HCT116 (cell line): Measurements from ENCODE around the gene SLC6A19. TPM values are rescaled to one million over a fixed set of nuclear protein-coding genes. Genes with fewer than 3 reads are reported as not detected.

Experiments used
- ATAC-seq: fragments of 200-7000 bp; cut with Tn5 transposase; 2 replicates; pipeline ENCODE4 v1.9.1; 2020; ENCODE audit warnings: mild to moderate bottlenecking, moderate library complexity
- BruUV-seq: library from RNA; stranded (reverse); fragments of 400-500 nt; replicated peaks from 2 replicates; lab custom pipeline; 2021; lab: Mats Ljungman, UMichigan
- CTCF ChIA-PET: fragments of 300-600 bp; sonication (Branson Sonifier 250); formaldehyde crosslinking; loops from one replicate; lab custom pipeline; 2021; ENCODE audit warnings: antibody characterized with exemption; lab: Charles Lee
- POLR2A ChIA-PET: fragments of 300-600, 350-600 bp; sonication (Branson Sonifier 250); formaldehyde crosslinking; loops from one replicate; lab custom pipeline; 2021; ENCODE audit warnings: antibody characterized with exemption; lab: Charles Lee
- RAD21 ChIA-PET, 2 experiments: fragments of 300-600 bp; sonication (Branson Sonifier 250); formaldehyde crosslinking; loops; one replicate each; lab custom pipeline; 2023; ENCODE audit warnings: low total read pairs in 2 of 2; ENCODE audit not compliant: uncharacterized antibody in 2 of 2, unreplicated experiment in 2 of 2, low non-redundant PET in 1 of 2; lab: Charles Lee
- DNase-seq: peaks from one replicate; pipeline ENCODE4 v3.0.0-alpha.2; 2010; ENCODE audit warnings: low read depth, low spot score
- H2AFZ ChIP-seq: fragments of 200-600 bp; shearing (Covaris generic), sonication (generic); 2 replicates; pipeline ENCODE4 v1.6.1; 2017; ENCODE audit warnings: low read depth, mixed run types, mixed read lengths, antibody characterized with exemption, low read length; ENCODE audit not compliant: poor library complexity, severe bottlenecking
- H3K27ac ChIP-seq: 2 replicates; pipeline ENCODE4 v1.5.1; 2012; ENCODE audit warnings: low read depth, low read length
- H3K27me3 ChIP-seq: fragments of 200-600 bp; sonication (generic); 2 replicates; pipeline ENCODE4 v1.6.1; 2016; ENCODE audit warnings: mixed run types, low read length, mixed read lengths; ENCODE audit not compliant: insufficient read depth
- H3K36me3 ChIP-seq, 2 experiments: fragments of 200-500 bp in 1 of 2; fragments of 200-600 bp in 1 of 2; sonication (Bioruptor generic) in 1 of 2; sonication (generic) in 1 of 2; 2 replicates each; pipeline versions ENCODE4 v1.5.1 to v1.6.1; 2014 to 2016; ENCODE audit warnings: low read length in 2 of 2, inconsistent platforms in 1 of 2, mixed read lengths in 1 of 2, mixed run types in 1 of 2; ENCODE audit not compliant: insufficient read depth in 2 of 2, control insufficient read depth in 1 of 2
- H3K4me1 ChIP-seq, 2 experiments: fragments of 200-600 bp in 1 of 2; sonication (generic) in 1 of 2; 2 replicates each; pipeline versions ENCODE4 v1.5.1 to v1.6.1; 2012 to 2017; ENCODE audit warnings: low read length in 2 of 2, inconsistent platforms in 1 of 2, mild to moderate bottlenecking in 1 of 2, mixed read lengths in 1 of 2, mixed run types in 1 of 2, moderate library complexity in 1 of 2; ENCODE audit not compliant: insufficient read depth in 2 of 2, control insufficient read depth in 1 of 2
- H3K4me2 ChIP-seq: fragments of 200-600 bp; sonication (generic); 2 replicates; pipeline ENCODE4 v1.6.1; 2017; ENCODE audit warnings: mixed run types, low read length, mixed read lengths
- H3K4me3 ChIP-seq, 2 experiments: fragments of 200-600 bp in 1 of 2; sonication (generic) in 1 of 2; replicated peaks in 1 of 2; 2 replicates each; pipeline ENCODE4 v1.5.1; 2011 to 2016; ENCODE audit warnings: low read length in 2 of 2, control low read depth in 1 of 2, low read depth in 1 of 2, mild to moderate bottlenecking in 1 of 2, mixed read lengths in 1 of 2, mixed run types in 1 of 2
- H3K79me2 ChIP-seq: fragments of 200-600 bp; sonication (generic); 2 replicates; pipeline ENCODE4 v1.6.1; 2017; ENCODE audit warnings: mild to moderate bottlenecking, mixed run types, low read length, moderate library complexity, mixed read lengths; ENCODE audit not compliant: insufficient read depth
- H3K9ac ChIP-seq: fragments of 200-600 bp; sonication (generic); 2 replicates; pipeline ENCODE4 v1.6.1; 2016; ENCODE audit warnings: low read length, mixed read lengths
- H3K9me2 ChIP-seq: fragments of 200-600 bp; sonication (generic), shearing (Covaris generic); 2 replicates; pipeline ENCODE4 v1.6.1; 2017; ENCODE audit warnings: mixed run types, mild to moderate bottlenecking, moderate library complexity; ENCODE audit not compliant: insufficient read depth
- H3K9me3 ChIP-seq, 2 experiments: fragments of 200-500 bp in 1 of 2; fragments of 200-600 bp in 1 of 2; sonication (Bioruptor generic) in 1 of 2; sonication (generic) in 1 of 2; 2 replicates each; pipeline ENCODE4 v1.6.1; 2014 to 2017; ENCODE audit warnings: low read length in 2 of 2, mixed read lengths in 2 of 2, inconsistent platforms in 1 of 2, low read depth in 1 of 2, mild to moderate bottlenecking in 1 of 2, mixed run types in 1 of 2, moderate library complexity in 1 of 2; ENCODE audit not compliant: control insufficient read depth in 1 of 2, insufficient read depth in 1 of 2
- H4K20me1 ChIP-seq: fragments of 200-600 bp; sonication (generic), shearing (Covaris generic); 2 replicates; pipeline ENCODE4 v1.6.1; 2017; ENCODE audit warnings: mixed run types, mild to moderate bottlenecking, moderate library complexity; ENCODE audit not compliant: insufficient read depth
- CBX3 ChIP-seq: IDR thresholded peaks from 2 replicates; pipeline ENCODE4 v1.6.1; 2012; ENCODE audit warnings: low read depth
- CEBPB ChIP-seq: IDR thresholded peaks from 2 replicates; pipeline ENCODE4 v1.6.1; 2012; ENCODE audit warnings: low read depth
- EGR1 ChIP-seq: IDR thresholded peaks from 2 replicates; pipeline ENCODE4 v1.6.1; 2012; ENCODE audit warnings: low read depth
- ELF1 ChIP-seq: IDR thresholded peaks from 2 replicates; pipeline ENCODE4 v1.6.1; 2012; ENCODE audit warnings: low read depth, borderline replicate concordance
- EZH2 ChIP-seq: fragments of 200-600 bp; sonication (generic); IDR thresholded peaks from 2 replicates; pipeline ENCODE4 v1.6.1; 2017; ENCODE audit warnings: antibody characterized with exemption, mixed run types
- EZH2phosphoT487 ChIP-seq: fragments of 200-600 bp; IDR thresholded peaks from 2 replicates; pipeline ENCODE4 v1.6.1; 2018; ENCODE audit warnings: antibody characterized with exemption, borderline replicate concordance
- FOSL1 ChIP-seq: IDR thresholded peaks from 2 replicates; pipeline ENCODE4 v1.6.1; 2012; ENCODE audit warnings: low read depth
- JUND ChIP-seq: IDR thresholded peaks from 2 replicates; pipeline ENCODE4 v1.6.1; 2012
- POLR2A ChIP-seq: IDR thresholded peaks from 2 replicates; pipeline ENCODE4 v1.7.0; 2011; ENCODE audit warnings: borderline replicate concordance; ENCODE audit not compliant: insufficient read depth, insufficient read length; ENCODE audit errors: extremely low read depth
- POLR2AphosphoS5 ChIP-seq: IDR thresholded peaks from 2 replicates; pipeline ENCODE4 v1.6.1; 2011; ENCODE audit warnings: mild to moderate bottlenecking, low read depth, low read length, moderate library complexity
- RAD21 ChIP-seq: IDR thresholded peaks from 2 replicates; pipeline ENCODE4 v1.6.1; 2012; ENCODE audit warnings: low read depth, mild to moderate bottlenecking
- SIN3A ChIP-seq: IDR thresholded peaks from 2 replicates; pipeline ENCODE4 v1.6.1; 2012; ENCODE audit warnings: low read depth
- SRF ChIP-seq: IDR thresholded peaks from 2 replicates; pipeline ENCODE4 v1.6.1; 2012; ENCODE audit warnings: low read depth
- TCF7L2 ChIP-seq: IDR thresholded peaks from 2 replicates; pipeline ENCODE4 v1.7.0; 2011; ENCODE audit warnings: borderline replicate concordance, inconsistent platforms; ENCODE audit not compliant: insufficient read depth, insufficient read length; ENCODE audit errors: extremely low read depth
- YY1 ChIP-seq: IDR thresholded peaks from 2 replicates; pipeline ENCODE4 v1.6.1; 2011; ENCODE audit warnings: low read length, low read depth, moderate library complexity, mild to moderate bottlenecking; ENCODE audit not compliant: insufficient replicate concordance; ENCODE audit errors: extremely low read depth
- ZNF274 ChIP-seq: fragments of 200-500 bp; sonication (Bioruptor generic); IDR thresholded peaks from 2 replicates; pipeline ENCODE4 v1.6.1; 2014; ENCODE audit warnings: mild to moderate bottlenecking, low read depth, low read length, inconsistent platforms
- intact Hi-C: fragments of 100-400 bp; cut with micrococcal nuclease; formaldehyde crosslinking; loops from 2 replicates; pipeline ENCODE4 v1.10.0; 2022
- total RNA-seq: library from RNA; stranded (reverse); gene quantifications from one replicate; pipeline ENCODE4 v1.2.1, GENCODE V29; 2021; ENCODE audit not compliant: unreplicated experiment
- TF ChIP-seq, protein P1 (sequence below): IDR thresholded peaks from 2 replicates; pipeline ENCODE4 v1.6.1; 2012
- TF ChIP-seq, protein P2 (sequence below): IDR thresholded peaks from 2 replicates; pipeline ENCODE4 v1.6.1; 2012
- TF ChIP-seq, protein P3 (sequence below): IDR thresholded peaks from 2 replicates; pipeline ENCODE4 v1.6.1; 2012; ENCODE audit warnings: low read depth

SLC6A19 gene
- total RNA-seq, 1 experiment from 2014 or later: not detected

DNA sequence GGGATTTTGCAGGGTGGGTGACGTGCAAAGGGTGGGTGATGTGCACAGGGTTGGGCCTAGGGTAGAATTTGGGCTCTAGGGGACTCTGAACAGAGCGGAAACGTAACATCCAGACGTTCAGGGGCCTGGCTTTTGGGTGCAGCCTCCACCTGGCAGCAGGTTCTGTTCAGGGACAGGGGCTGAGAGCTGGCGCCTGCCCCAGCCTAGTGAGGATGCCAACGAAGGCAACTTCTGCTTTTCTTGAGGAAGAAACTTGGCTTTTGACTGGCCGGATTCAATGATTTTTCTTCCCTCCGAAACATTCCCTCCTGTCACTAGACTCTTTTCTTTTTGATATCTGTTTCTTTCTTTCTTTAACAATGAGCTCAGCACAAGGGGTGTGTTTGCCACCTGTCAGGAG, 38.6 kb upstream of the SLC6A19 start:
- TF ChIP-seq ELF1 (no peak), TCF7L2 (no peak), CEBPB (no peak), YY1 (no peak), EZH2phosphoT487 (no peak), EZH2 (no peak), EGR1 (no peak), POLR2AphosphoS5 (no peak), POLR2A (no peak), FOSL1 (no peak), SIN3A (no peak)
- TF ChIP-seq, protein P1, sequence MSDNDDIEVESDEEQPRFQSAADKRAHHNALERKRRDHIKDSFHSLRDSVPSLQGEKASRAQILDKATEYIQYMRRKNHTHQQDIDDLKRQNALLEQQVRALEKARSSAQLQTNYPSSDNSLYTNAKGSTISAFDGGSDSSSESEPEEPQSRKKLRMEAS: no peak
- Histone ChIP-seq H3K4me1 (peaks cover 14 to 26% of the 10 kb centered on the region in 2 experiments), H3K79me2 (no peaks in the 10 kb centered on the region), H3K9me3 (no peaks in the 10 kb centered on the region), H3K27me3 (no peaks in the 10 kb centered on the region), H4K20me1 (no peaks in the 10 kb centered on the region), H3K9me2 (no peaks in the 10 kb centered on the region), H3K4me3 (no peak overlapping the region), H3K27ac (no peak overlapping the region), H3K36me3 (no peaks in the 10 kb centered on the region), H3K9ac (no peak overlapping the region), H3K4me2 (no peak overlapping the region), H2AFZ (no peak overlapping the region)
- intact Hi-C loops: loop anchor here (10.0 kb wide), 3 partner anchors 158 to 718 kb away; partner anchors contain the start of genes EXOC3 and NKD2
- no peak for ATAC-seq
- CTCF ChIA-PET: no interaction called here
- POLR2A ChIA-PET: no interaction called here
- no peak for DNase-seq
- RAD21 ChIA-PET: no interaction called here
- no TSS peak for BruUV-seq

DNA sequence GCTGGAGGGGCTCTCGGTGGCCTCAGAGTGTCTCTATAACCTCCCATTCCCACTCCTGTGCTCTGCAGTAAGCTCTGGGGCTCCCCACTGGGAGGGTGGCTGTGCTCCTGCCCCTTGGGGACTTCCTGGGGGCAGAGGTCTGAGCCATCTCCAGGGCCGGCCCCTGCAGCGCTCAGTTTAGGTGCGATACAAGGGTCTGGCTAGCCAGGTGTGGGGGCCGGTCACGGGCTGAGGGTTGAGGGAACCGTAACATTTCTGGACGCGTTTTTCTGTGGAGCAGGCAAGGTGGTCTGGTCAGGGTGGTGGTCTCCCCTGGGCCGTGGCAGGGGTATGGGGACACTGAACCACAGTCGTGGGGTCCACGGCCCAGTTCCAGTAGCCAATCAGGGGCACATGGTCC, 38.0 kb upstream of the SLC6A19 start:
- H3K79me2 ChIP-seq: no peaks in the 10 kb centered on the region
- H3K4me2 ChIP-seq: no peak overlapping the region
- no peak overlapping the region for H3K9ac ChIP-seq
- H3K9me3 ChIP-seq: no peaks in the 10 kb centered on the region
- ATAC-seq: no peak
- RAD21 ChIA-PET: no interaction called here
- no peaks in the 10 kb centered on the region for H3K27me3 ChIP-seq
- H3K4me3 ChIP-seq: no peak overlapping the region
- no TSS peak for BruUV-seq
- no peak overlapping the region for H3K27ac ChIP-seq
- CTCF ChIA-PET: no interaction called here
- H2AFZ ChIP-seq: no peak overlapping the region
- intact Hi-C loops: loop anchor here (10.0 kb wide), 3 partner anchors 159 to 719 kb away; partner anchors contain the start of genes EXOC3 and NKD2
- H3K4me1 ChIP-seq: peaks cover 14 to 32% of the 10 kb centered on the region in 2 experiments
- POLR2A ChIA-PET: no interaction called here
- H3K9me2 ChIP-seq: no peaks in the 10 kb centered on the region
- no peak for DNase-seq
- H3K36me3 ChIP-seq: no peaks in the 10 kb centered on the region
- H4K20me1 ChIP-seq: no peaks in the 10 kb centered on the region
- TF ChIP-seq CEBPB: no peak
- no peak for TF ChIP-seq CBX3
- no peak for TF ChIP-seq EGR1
- no peak for TF ChIP-seq POLR2AphosphoS5
- TF ChIP-seq TCF7L2: no peak
- no peak for TF ChIP-seq YY1
- TF ChIP-seq RAD21: no peak
- no peak for TF ChIP-seq SIN3A
- no peak for TF ChIP-seq ZNF274
- no peak for TF ChIP-seq SRF
- TF ChIP-seq JUND: no peak
- TF ChIP-seq, protein P1: no peak
- TF ChIP-seq, protein P2, sequence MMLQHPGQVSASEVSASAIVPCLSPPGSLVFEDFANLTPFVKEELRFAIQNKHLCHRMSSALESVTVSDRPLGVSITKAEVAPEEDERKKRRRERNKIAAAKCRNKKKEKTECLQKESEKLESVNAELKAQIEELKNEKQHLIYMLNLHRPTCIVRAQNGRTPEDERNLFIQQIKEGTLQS: no peak
- TF ChIP-seq, protein P3, sequence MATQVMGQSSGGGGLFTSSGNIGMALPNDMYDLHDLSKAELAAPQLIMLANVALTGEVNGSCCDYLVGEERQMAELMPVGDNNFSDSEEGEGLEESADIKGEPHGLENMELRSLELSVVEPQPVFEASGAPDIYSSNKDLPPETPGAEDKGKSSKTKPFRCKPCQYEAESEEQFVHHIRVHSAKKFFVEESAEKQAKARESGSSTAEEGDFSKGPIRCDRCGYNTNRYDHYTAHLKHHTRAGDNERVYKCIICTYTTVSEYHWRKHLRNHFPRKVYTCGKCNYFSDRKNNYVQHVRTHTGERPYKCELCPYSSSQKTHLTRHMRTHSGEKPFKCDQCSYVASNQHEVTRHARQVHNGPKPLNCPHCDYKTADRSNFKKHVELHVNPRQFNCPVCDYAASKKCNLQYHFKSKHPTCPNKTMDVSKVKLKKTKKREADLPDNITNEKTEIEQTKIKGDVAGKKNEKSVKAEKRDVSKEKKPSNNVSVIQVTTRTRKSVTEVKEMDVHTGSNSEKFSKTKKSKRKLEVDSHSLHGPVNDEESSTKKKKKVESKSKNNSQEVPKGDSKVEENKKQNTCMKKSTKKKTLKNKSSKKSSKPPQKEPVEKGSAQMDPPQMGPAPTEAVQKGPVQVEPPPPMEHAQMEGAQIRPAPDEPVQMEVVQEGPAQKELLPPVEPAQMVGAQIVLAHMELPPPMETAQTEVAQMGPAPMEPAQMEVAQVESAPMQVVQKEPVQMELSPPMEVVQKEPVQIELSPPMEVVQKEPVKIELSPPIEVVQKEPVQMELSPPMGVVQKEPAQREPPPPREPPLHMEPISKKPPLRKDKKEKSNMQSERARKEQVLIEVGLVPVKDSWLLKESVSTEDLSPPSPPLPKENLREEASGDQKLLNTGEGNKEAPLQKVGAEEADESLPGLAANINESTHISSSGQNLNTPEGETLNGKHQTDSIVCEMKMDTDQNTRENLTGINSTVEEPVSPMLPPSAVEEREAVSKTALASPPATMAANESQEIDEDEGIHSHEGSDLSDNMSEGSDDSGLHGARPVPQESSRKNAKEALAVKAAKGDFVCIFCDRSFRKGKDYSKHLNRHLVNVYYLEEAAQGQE: no peak
